ENCODE results near the gene PRUNE1. TPM values are rescaled to one million over a fixed set of nuclear protein-coding genes. Genes with fewer than 3 reads are reported as not detected.

The PRUNE1 gene
- polyA plus RNA-seq, 4 donors: 15.1 to 31.6 (median 15.6) TPM

DNA sequence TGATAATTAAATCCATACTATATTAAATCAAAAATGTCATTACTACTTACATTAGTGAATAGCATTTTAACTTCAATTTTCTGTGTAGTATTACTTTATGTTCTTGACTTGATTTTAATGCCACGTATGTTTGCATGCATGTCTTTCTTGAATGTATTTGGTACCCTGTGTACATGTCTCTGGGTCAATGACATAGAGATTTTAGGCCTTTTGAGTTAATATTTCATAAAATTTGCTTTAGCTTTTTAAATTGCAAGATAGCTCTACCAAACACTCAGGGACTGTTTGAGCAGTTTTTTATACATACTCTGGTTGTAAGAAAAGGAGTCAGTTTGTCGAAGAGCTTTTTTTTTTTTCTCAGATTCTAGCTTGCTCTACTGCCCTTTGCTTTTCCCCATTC, 53.5 kb downstream of the PRUNE1 start:
- 89 to 94% (median 90%) methylated on average over 2 of the region's 2 CpGs for WGBS, 3 donors
- H3K27me3 ChIP-seq (ENCODE audit: control insufficient read depth in 3 of 3, insufficient read depth in 3 of 3, low read length in 3 of 3): no peaks in the 10 kb centered on the region
- no peaks in the 10 kb centered on the region for H3K9me3 ChIP-seq (ENCODE audit: control insufficient read depth in 2 of 2, insufficient read depth in 1 of 2, low read depth in 1 of 2, low read length in 1 of 2)
- no peak for FAIRE-seq
- peaks cover 0 to 4% (median 0%) of the 10 kb centered on the region in 3 donors for H3K36me3 ChIP-seq (ENCODE audit: control insufficient read depth in 3 of 3, insufficient read depth in 2 of 3, low read depth in 1 of 3, low read length in 3 of 3)
- no peak overlapping the region for H3K4me3 ChIP-seq (ENCODE audit: low read depth in 1 of 3, low read length in 3 of 3)
- H3K4me1 ChIP-seq (ENCODE audit: control insufficient read depth in 3 of 3, insufficient read depth in 2 of 3, low read depth in 1 of 3, low read length in 2 of 3): peaks cover 0 to 15% (median 4%) of the 10 kb centered on the region in 3 donors
- DNase-seq: no peak
- H3K27ac ChIP-seq (ENCODE audit: low read depth in 1 of 3, low read length in 2 of 3): no peak overlapping the region

DNA sequence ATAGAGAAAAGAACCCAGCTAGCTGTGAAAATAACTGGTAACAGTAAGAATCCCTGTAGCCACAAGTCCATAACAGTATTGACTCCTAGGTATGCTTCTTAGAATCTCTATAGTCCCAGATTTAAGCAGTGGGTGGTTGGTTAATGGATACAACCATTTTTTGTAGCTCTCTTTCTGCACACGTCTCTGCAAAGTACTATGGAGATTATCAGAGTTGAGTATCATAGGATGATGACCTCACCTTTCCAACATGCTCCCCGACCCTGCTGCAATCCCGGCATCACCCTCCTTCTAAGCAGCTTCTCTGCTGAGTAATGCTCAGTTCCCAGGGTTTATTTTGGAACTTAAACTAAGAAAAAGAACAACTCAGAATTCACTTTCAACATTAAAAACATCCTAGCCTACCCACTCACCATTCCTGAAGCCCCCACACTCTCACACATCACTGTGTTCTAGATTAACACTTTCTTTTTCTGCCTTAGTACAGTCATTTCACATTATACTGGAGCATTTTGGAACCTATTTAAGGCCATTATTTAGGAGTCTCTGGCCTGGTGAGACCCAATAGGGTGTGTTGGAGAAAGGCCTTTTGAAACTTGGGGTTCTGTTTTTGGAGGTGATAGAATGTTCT, 54.6 kb downstream of the PRUNE1 start:
- FAIRE-seq (no peak), DNase-seq (no peak)
- peaks cover 0 to 3% (median 0%) of the 10 kb centered on the region in 3 donors for H3K36me3 ChIP-seq (ENCODE audit: control insufficient read depth in 3 of 3, insufficient read depth in 2 of 3, low read depth in 1 of 3, low read length in 3 of 3)
- no peak overlapping the region for H3K27ac ChIP-seq (ENCODE audit: low read depth in 1 of 3, low read length in 2 of 3)
- peaks cover 0 to 7% (median 1%) of the 10 kb centered on the region in 3 donors for H3K4me1 ChIP-seq (ENCODE audit: control insufficient read depth in 3 of 3, insufficient read depth in 2 of 3, low read depth in 1 of 3, low read length in 2 of 3)
- H3K4me3 ChIP-seq (ENCODE audit: low read depth in 1 of 3, low read length in 3 of 3): no peak overlapping the region
- H3K27me3 ChIP-seq (ENCODE audit: control insufficient read depth in 3 of 3, insufficient read depth in 3 of 3, low read length in 3 of 3): no peaks in the 10 kb centered on the region
- WGBS, 3 donors: 31 to 69% (median 55%) methylated on average over 3 of the region's 3 CpGs
- no peaks in the 10 kb centered on the region for H3K9me3 ChIP-seq (ENCODE audit: control insufficient read depth in 2 of 2, insufficient read depth in 1 of 2, low read depth in 1 of 2, low read length in 1 of 2)

DNA sequence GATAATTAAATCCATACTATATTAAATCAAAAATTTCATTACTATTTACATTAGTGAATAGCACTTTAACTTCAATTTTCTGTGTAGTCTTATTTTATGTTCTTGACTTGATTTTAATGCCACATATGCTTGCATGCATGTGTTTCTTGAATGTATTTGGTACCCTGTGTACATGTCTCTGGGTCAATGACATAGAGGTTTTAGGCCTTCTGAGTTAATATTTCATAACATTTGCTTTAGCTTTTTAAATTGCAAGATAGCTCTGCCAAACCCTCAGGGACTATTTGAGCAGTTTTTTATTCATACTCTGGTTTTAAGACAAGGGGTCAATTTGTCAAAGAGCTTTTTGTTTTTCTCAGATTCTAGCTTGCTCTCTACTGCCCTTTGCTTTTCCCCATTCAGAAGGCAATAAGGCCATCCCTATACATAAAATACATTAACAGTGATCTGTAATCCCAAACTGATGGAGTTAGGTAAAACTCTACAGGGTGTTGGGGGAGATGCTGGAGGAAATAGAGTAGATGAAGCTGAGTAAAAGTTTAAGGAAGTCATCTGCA, 56.9 kb downstream of the PRUNE1 start:
- H3K9me3 ChIP-seq (ENCODE audit: control insufficient read depth in 2 of 2, insufficient read depth in 1 of 2, low read depth in 1 of 2, low read length in 1 of 2): no peaks in the 10 kb centered on the region
- FAIRE-seq: no peak
- H3K4me3 ChIP-seq (ENCODE audit: low read depth in 1 of 3, low read length in 3 of 3): no peak overlapping the region
- H3K36me3 ChIP-seq (ENCODE audit: control insufficient read depth in 3 of 3, insufficient read depth in 2 of 3, low read depth in 1 of 3, low read length in 3 of 3): no peaks in the 10 kb centered on the region
- no peaks in the 10 kb centered on the region for H3K27me3 ChIP-seq (ENCODE audit: control insufficient read depth in 3 of 3, insufficient read depth in 3 of 3, low read length in 3 of 3)
- H3K4me1 ChIP-seq (ENCODE audit: control insufficient read depth in 3 of 3, insufficient read depth in 2 of 3, low read depth in 1 of 3, low read length in 2 of 3): peaks cover 0 to 3% (median 0%) of the 10 kb centered on the region in 3 donors
- H3K27ac ChIP-seq (ENCODE audit: low read depth in 1 of 3, low read length in 2 of 3): no peak overlapping the region
- DNase-seq: no peak

DNA sequence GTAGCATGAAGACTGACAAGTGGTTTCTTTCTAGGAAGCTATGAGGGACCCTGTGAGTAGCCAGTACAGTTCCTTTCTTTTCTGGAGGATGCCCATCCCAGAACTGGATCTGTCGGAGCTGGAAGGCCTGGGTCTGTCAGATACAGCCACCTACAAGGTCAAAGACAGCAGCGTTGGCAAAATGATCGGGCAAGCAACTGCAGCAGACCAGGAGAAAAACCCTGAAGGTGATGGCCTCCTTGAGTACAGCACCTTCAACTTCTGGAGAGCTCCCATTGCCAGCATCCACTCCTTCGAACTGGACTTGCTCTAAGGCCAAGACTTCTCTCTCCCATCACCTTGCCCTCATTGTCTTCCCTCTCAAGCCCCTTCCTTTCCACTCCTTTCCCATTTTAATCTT, 58.9 kb downstream of the PRUNE1 start:
- no peaks in the 10 kb centered on the region for H3K9me3 ChIP-seq (ENCODE audit: control insufficient read depth in 2 of 2, insufficient read depth in 1 of 2, low read depth in 1 of 2, low read length in 1 of 2)
- no peaks in the 10 kb centered on the region for H3K36me3 ChIP-seq (ENCODE audit: control insufficient read depth in 3 of 3, insufficient read depth in 2 of 3, low read depth in 1 of 3, low read length in 3 of 3)
- H3K4me1 ChIP-seq (ENCODE audit: control insufficient read depth in 3 of 3, insufficient read depth in 2 of 3, low read depth in 1 of 3, low read length in 2 of 3): peaks cover 0 to 7% (median 0%) of the 10 kb centered on the region in 3 donors
- DNase-seq (no peak), FAIRE-seq (no peak)
- no peak overlapping the region for H3K4me3 ChIP-seq (ENCODE audit: low read depth in 1 of 3, low read length in 3 of 3)
- WGBS, 3 donors: 90 to 97% (median 95%) methylated on average over 4 of the region's 4 CpGs
- no peaks in the 10 kb centered on the region for H3K27me3 ChIP-seq (ENCODE audit: control insufficient read depth in 3 of 3, insufficient read depth in 3 of 3, low read length in 3 of 3)
- H3K27ac ChIP-seq (ENCODE audit: low read depth in 1 of 3, low read length in 2 of 3): no peak overlapping the region

DNA sequence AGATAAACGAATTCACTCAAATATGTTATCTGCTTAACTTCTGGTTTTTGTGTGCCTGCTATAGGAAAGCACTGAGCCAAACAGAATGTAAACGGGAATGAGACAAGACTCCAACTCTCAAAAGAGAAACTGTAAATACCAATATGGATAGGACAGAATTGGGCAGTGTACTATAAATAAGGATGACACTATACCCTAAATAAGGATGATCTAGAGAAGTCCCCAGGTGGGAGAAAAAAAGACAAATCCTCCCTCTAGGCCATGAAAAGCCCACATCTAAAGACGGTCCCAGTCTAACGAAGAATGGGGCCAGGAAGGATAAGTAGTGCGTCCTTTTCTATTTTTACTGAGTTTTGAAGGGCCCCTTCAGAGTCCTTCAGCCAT, 60.8 kb downstream of the PRUNE1 start:
- Histone ChIP-seq H3K27ac (ENCODE audit: low read depth in 1 of 3, low read length in 2 of 3) (no peak overlapping the region), H3K4me3 (ENCODE audit: low read depth in 1 of 3, low read length in 3 of 3) (no peak overlapping the region), H3K36me3 (ENCODE audit: control insufficient read depth in 3 of 3, insufficient read depth in 2 of 3, low read depth in 1 of 3, low read length in 3 of 3) (peaks cover 0 to 5% (median 0%) of the 10 kb centered on the region in 3 donors), H3K9me3 (ENCODE audit: control insufficient read depth in 2 of 2, insufficient read depth in 1 of 2, low read depth in 1 of 2, low read length in 1 of 2) (no peaks in the 10 kb centered on the region), H3K27me3 (ENCODE audit: control insufficient read depth in 3 of 3, insufficient read depth in 3 of 3, low read length in 3 of 3) (no peaks in the 10 kb centered on the region), H3K4me1 (ENCODE audit: control insufficient read depth in 3 of 3, insufficient read depth in 2 of 3, low read depth in 1 of 3, low read length in 2 of 3) (peaks cover 0 to 7% (median 0%) of the 10 kb centered on the region in 3 donors)
- FAIRE-seq: no peak
- DNase-seq: no peak
- WGBS, 3 donors: 77 to 81% (median 78%) methylated on average over 5 of the region's 5 CpGs

DNA sequence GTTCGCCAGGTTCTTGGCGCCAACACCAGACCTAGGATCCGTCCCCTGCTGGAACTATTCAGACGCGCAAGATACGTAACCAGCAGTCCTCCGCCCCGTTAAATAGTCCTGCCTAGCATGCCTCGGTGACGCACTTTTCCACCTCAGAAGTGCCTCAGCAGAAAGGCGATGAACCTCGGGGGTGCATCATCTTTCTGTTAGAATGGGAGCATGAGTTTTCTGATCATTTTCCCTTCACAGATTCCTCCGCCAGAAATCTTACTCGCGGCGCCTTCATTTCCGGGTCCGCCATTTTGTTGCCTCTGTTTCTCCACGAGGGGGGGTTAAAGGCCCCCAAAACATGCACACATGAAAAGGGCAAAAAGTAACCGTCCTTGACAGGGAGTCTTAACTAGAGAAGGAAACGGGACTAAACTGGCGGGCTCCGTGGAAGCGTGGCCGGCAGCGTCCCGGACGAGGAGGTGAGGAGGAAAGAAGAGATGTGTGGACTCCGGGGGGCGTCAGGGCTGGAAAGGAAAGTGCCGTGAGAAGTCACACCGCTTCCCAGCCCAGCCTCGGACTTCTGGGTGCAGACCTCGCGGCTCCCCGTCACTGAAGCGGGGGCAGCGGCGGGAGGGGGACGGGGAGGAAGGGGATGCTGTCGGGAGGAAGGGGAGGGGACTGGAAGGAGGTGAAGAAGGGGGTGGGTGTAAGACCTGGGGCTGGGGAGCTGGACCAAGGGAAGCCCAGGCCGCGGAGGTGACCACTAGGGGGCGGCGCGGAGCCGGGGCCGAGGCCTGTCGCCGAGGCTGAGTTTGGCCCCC, 62.4 kb downstream of the PRUNE1 start, which contains the start of gene GABPB2:
GABPB2 (plus strand) TSS at position 288 of the 803 bp plus-strand sequence. CDS start 17,429 bp downstream, outside the sequence.
- peaks cover 0 to 14% (median 2%) of the 10 kb centered on the region in 3 donors for H3K36me3 ChIP-seq (ENCODE audit: control insufficient read depth in 3 of 3, insufficient read depth in 2 of 3, low read depth in 1 of 3, low read length in 3 of 3)
- peak; percentile 89 to 96 for DNase-seq
- peak within 1 kb of the TSS; percentile 87 to 96 (median 92) for H3K27ac ChIP-seq (ENCODE audit: low read depth in 1 of 3, low read length in 2 of 3)
- no peaks in the 10 kb centered on the region for H3K9me3 ChIP-seq (ENCODE audit: control insufficient read depth in 2 of 2, insufficient read depth in 1 of 2, low read depth in 1 of 2, low read length in 1 of 2)
- FAIRE-seq: no peak
- WGBS, 3 donors: 0% methylated on average over 40 to 50 of the region's 50 CpGs
- H3K4me1 ChIP-seq (ENCODE audit: control insufficient read depth in 3 of 3, insufficient read depth in 2 of 3, low read depth in 1 of 3, low read length in 2 of 3): peaks cover 0 to 7% (median 0%) of the 10 kb centered on the region in 3 donors
- no peaks in the 10 kb centered on the region for H3K27me3 ChIP-seq (ENCODE audit: control insufficient read depth in 3 of 3, insufficient read depth in 3 of 3, low read length in 3 of 3)
- H3K4me3 ChIP-seq (ENCODE audit: low read depth in 1 of 3, low read length in 3 of 3): peak within 1 kb of the TSS; percentile 70 to 89 (median 78)

DNA sequence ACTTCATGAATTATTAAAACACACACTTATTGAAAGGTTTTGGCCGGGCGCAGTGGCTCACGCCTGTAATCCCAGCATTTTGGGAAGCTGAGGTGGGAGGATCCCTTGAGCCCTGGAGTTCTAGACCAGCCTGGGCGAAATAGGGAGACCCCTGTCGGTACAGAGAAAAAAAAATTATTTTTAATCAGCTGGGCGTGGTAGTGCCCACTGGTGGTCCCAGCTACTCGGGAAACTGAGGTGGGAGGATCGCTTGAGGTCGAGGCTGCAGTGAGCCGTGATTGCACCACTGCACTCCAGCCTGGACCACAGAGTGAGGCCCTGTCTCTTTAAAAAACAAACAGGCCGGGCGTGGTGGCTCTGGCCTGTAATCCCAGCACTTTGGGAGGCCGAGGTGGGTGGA, 64.0 kb downstream of the PRUNE1 start:
- FAIRE-seq (no peak), DNase-seq (no peak)
- peak overlapping the region in 1 of 3 donors; percentile 24 for H3K27ac ChIP-seq (ENCODE audit: low read depth in 1 of 3, low read length in 2 of 3)
- WGBS, 3 donors: 74 to 83% (median 81%) methylated on average over 13 of the region's 13 CpGs
- no peaks in the 10 kb centered on the region for H3K27me3 ChIP-seq (ENCODE audit: control insufficient read depth in 3 of 3, insufficient read depth in 3 of 3, low read length in 3 of 3)
- peaks cover 0 to 7% (median 0%) of the 10 kb centered on the region in 3 donors for H3K4me1 ChIP-seq (ENCODE audit: control insufficient read depth in 3 of 3, insufficient read depth in 2 of 3, low read depth in 1 of 3, low read length in 2 of 3)
- H3K9me3 ChIP-seq (ENCODE audit: control insufficient read depth in 2 of 2, insufficient read depth in 1 of 2, low read depth in 1 of 2, low read length in 1 of 2): no peaks in the 10 kb centered on the region
- H3K4me3 ChIP-seq (ENCODE audit: low read depth in 1 of 3, low read length in 3 of 3): no peak overlapping the region
- peaks cover 0 to 14% (median 2%) of the 10 kb centered on the region in 3 donors for H3K36me3 ChIP-seq (ENCODE audit: control insufficient read depth in 3 of 3, insufficient read depth in 2 of 3, low read depth in 1 of 3, low read length in 3 of 3)

Measured in small intestine (tissue), 7 donors.